ENCODE measurements around the gene HELT.
"Not testable (repeated sequence)": the region's sequence is repeated elsewhere in the genome, so short reads cannot be mapped to it uniquely, and the experiment has no call there.

Gene HELT

DNA sequence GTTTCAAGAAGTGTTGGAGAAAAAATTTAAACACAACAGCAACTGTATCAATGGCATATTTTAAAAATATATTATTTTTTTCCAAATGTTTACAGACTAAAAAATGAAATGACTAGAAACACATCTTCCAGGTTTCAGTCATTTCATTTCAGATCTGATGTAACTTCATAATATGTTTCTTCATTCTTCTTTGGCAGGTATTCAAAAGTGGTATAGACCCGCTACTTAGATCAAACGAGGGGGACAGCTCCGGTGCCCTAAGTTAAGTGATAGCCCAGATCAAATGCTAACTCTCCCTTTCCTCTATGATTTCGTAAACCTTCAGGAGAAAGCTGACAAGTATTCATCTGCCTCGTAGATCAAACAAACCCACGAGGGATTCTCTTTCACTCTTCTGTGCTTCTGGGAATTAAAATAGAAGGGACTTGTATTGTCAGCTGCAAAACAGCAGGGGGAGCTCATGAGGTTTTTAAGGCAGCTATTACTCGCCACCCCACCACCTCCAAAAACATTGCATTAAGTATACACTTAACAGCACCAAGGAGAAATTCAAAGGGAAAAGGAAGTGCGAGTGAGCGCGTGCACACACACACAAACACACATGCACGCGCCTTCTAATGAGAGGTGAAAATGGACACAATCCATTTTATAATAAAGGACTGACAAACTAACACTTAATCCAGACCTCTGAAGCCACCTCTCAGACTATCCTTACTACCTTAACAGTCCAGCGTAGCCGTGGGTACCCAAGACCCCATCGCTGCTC is 21.4 kb downstream of the HELT start:
- peak overlapping the region; percentile 47 for H3K4me2 ChIP-seq (ENCODE audit: insufficient read depth, low read length)

DNA sequence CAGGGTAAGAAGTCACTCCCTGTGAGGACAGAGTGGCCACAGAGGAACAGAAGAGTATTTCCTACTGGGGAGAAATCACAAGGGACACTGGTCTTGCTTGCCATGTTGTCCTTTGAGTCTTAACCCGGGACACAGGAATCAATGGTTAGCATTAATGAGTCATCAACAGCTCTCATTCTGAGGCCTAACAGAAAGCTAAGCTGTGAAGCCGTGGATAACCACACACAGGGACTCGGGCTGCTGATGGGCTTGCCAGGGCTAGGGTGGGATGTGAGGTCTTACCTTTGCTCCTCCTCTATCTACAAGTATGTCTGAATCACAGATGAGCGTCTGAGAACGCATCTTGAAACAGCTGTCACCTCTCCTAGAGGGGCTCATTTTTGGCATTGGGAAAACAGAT is 22.2 kb downstream of the HELT start:
- no peaks in the 10 kb centered on the region for H3K36me3 ChIP-seq (ENCODE audit: insufficient read depth, low read length)
- no peak overlapping the region for H2AFZ ChIP-seq (ENCODE audit: low read depth, low read length)
- no peak overlapping the region for H3K4me2 ChIP-seq (ENCODE audit: insufficient read depth, low read length)
- H3K4me1 ChIP-seq (ENCODE audit: insufficient read depth, low read length) = peaks cover 7% of the 10 kb centered on the region
- no peaks in the 10 kb centered on the region for H3K79me2 ChIP-seq (ENCODE audit: insufficient read depth, low read length)
- DNase-seq (peak; percentile 10), ATAC-seq (ENCODE audit: insufficient read depth, low read depth) (0 out of 3 replicates have a peak, but pooled peaks have one; percentile 17)
- H3K9me3 ChIP-seq (ENCODE audit: insufficient read depth, low read length, severe bottlenecking) = no peaks in the 10 kb centered on the region
- H4K20me1 ChIP-seq (ENCODE audit: insufficient read depth, low read length) = no peaks in the 10 kb centered on the region
- H3K4me3 ChIP-seq (ENCODE audit: low read depth in 1 of 2, low read length in 2 of 2) = no peak overlapping the region
- no peaks in the 10 kb centered on the region for H3K27me3 ChIP-seq (ENCODE audit: insufficient read depth, low read length, poor library complexity)
- H3K27ac ChIP-seq (ENCODE audit: low read length) = no peak overlapping the region
- H3K9ac ChIP-seq (ENCODE audit: low read depth, low read length) = no peak overlapping the region
- TF ChIP-seq EZH2 (IDR thresholded peaks at IDR 0.05; ENCODE audit: borderline replicate concordance, low read depth, low read length, severe bottlenecking) = no peak
- TF ChIP-seq, protein P1, sequence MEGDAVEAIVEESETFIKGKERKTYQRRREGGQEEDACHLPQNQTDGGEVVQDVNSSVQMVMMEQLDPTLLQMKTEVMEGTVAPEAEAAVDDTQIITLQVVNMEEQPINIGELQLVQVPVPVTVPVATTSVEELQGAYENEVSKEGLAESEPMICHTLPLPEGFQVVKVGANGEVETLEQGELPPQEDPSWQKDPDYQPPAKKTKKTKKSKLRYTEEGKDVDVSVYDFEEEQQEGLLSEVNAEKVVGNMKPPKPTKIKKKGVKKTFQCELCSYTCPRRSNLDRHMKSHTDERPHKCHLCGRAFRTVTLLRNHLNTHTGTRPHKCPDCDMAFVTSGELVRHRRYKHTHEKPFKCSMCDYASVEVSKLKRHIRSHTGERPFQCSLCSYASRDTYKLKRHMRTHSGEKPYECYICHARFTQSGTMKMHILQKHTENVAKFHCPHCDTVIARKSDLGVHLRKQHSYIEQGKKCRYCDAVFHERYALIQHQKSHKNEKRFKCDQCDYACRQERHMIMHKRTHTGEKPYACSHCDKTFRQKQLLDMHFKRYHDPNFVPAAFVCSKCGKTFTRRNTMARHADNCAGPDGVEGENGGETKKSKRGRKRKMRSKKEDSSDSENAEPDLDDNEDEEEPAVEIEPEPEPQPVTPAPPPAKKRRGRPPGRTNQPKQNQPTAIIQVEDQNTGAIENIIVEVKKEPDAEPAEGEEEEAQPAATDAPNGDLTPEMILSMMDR (IDR thresholded peaks at IDR 0.05; ENCODE audit: borderline replicate concordance, extremely low read depth, low read length, poor library complexity, severe bottlenecking) = no peak

More for the DNA sequence above, 21.4 kb downstream of the HELT start:
- no peaks in the 10 kb centered on the region for H4K20me1 ChIP-seq (ENCODE audit: insufficient read depth, low read length)
- no peak overlapping the region for H3K9ac ChIP-seq (ENCODE audit: low read depth, low read length)
- H3K4me3 ChIP-seq (ENCODE audit: low read depth in 1 of 2, low read length in 2 of 2) = peak overlapping the region in 1 of 2 experiments; percentile 23; a peak in 1 of 4 replicates
- no peaks in the 10 kb centered on the region for H3K79me2 ChIP-seq (ENCODE audit: insufficient read depth, low read length)
- H3K36me3 ChIP-seq (ENCODE audit: insufficient read depth, low read length) = no peaks in the 10 kb centered on the region
- no peak overlapping the region for H3K27ac ChIP-seq (ENCODE audit: low read length)
- H3K9me3 ChIP-seq (ENCODE audit: insufficient read depth, low read length, severe bottlenecking) = no peaks in the 10 kb centered on the region
- ATAC-seq (ENCODE audit: insufficient read depth, low read depth) = peak; percentile 87
- H2AFZ ChIP-seq (ENCODE audit: low read depth, low read length) = peak overlapping the region; percentile 20; the same call in 1 of the 2 replicates
- H3K4me1 ChIP-seq (ENCODE audit: insufficient read depth, low read length) = peaks cover 7% of the 10 kb centered on the region
- no peaks in the 10 kb centered on the region for H3K27me3 ChIP-seq (ENCODE audit: insufficient read depth, low read length, poor library complexity)
- DNase-seq = peak; percentile 57
- TF ChIP-seq, protein P1 (IDR thresholded peaks at IDR 0.05; ENCODE audit: borderline replicate concordance, extremely low read depth, low read length, poor library complexity, severe bottlenecking) = peak; percentile 86
- TF ChIP-seq EZH2 (IDR thresholded peaks at IDR 0.05; ENCODE audit: borderline replicate concordance, low read depth, low read length, severe bottlenecking) = no peak

DNA sequence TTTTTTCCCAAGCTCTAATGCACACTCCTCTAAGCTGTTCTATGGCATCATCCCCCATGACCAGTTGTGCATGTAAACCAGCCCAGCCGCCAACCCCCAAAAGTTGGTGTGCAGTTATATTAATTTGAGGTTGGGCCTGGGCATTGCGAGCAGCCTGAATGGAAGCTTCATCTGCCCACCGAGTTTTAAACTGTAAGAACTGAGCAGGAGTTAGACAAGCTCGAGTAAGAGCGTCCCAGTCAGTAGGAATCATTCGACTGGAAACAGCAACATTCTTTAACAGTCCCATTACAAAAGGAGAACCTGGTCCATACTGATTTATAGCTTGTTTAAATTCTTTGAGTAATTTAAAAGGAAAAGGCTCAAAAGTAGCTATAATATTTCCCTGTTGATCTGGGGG is 32.0 kb downstream of the HELT start:
- not testable (repeated sequence) for H3K79me2 ChIP-seq (ENCODE audit: insufficient read depth, low read length); H3K4me3 ChIP-seq (ENCODE audit: low read depth in 1 of 2, low read length in 2 of 2); H3K9me3 ChIP-seq (ENCODE audit: insufficient read depth, low read length, severe bottlenecking); H4K20me1 ChIP-seq (ENCODE audit: insufficient read depth, low read length); H3K9ac ChIP-seq (ENCODE audit: low read depth, low read length); H3K36me3 ChIP-seq (ENCODE audit: insufficient read depth, low read length); H3K4me2 ChIP-seq (ENCODE audit: insufficient read depth, low read length); DNase-seq; ATAC-seq (ENCODE audit: insufficient read depth, low read depth); H3K27ac ChIP-seq (ENCODE audit: low read length); H3K4me1 ChIP-seq (ENCODE audit: insufficient read depth, low read length); H2AFZ ChIP-seq (ENCODE audit: low read depth, low read length); H3K27me3 ChIP-seq (ENCODE audit: insufficient read depth, low read length, poor library complexity)

DNA sequence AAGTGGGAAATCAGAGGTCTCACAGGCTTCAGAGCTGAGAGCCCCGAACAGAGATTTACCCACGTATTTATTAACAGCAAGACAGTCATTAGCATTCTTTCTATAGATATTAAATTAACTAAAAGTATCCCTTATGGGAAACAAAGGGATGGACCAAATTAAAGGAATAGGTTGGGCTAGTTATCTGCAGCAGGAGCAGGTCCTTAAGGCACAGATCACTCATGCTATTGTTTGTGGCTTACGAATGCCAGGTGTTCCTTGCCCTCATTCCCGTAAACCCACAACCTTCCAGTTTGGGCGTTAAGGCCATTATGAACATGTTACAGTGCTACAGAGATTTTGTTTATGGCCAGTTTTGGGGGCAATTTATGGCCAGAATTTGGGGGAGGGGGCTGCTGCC is 33.0 kb downstream of the HELT start:
- H3K27me3 ChIP-seq (ENCODE audit: insufficient read depth, low read length, poor library complexity); H3K36me3 ChIP-seq (ENCODE audit: insufficient read depth, low read length); H3K9me3 ChIP-seq (ENCODE audit: insufficient read depth, low read length, severe bottlenecking); DNase-seq; H4K20me1 ChIP-seq (ENCODE audit: insufficient read depth, low read length); H2AFZ ChIP-seq (ENCODE audit: low read depth, low read length); H3K79me2 ChIP-seq (ENCODE audit: insufficient read depth, low read length); ATAC-seq (ENCODE audit: insufficient read depth, low read depth); H3K4me2 ChIP-seq (ENCODE audit: insufficient read depth, low read length); H3K9ac ChIP-seq (ENCODE audit: low read depth, low read length); H3K4me3 ChIP-seq (ENCODE audit: low read depth in 1 of 2, low read length in 2 of 2); H3K27ac ChIP-seq (ENCODE audit: low read length); H3K4me1 ChIP-seq (ENCODE audit: insufficient read depth, low read length): not testable (repeated sequence)

Measured in DND-41 (cell line).